SIG-M5 (cell line): Measurements from ENCODE around the gene MLC1.

ENCODE experiments used
- DNase-seq: peaks from one replicate; lab custom pipeline; 2025; lab: John Stamatoyannopoulos, UW

The MLC1 gene

GRCh38 chr22:50076646-50077535 lies 8.3 kb downstream of the MLC1 start:
- DNase-seq = no peak

GRCh38 chr22:50074551-50075530 lies 10.4 kb downstream of the MLC1 start:
- no peak for DNase-seq

GRCh38 chr22:50074056-50074455 lies 11.2 kb downstream of the MLC1 start:
- DNase-seq = no peak

GRCh38 chr22:50072714-50073538 lies 12.3 kb downstream of the MLC1 start:
- DNase-seq = no peak

- DNase-seq = no peak
These were observed 13.1 kb downstream of the MLC1 start for GRCh38 chr22:50072167-50072555.

- DNase-seq = no peak
These were observed 13.6 kb downstream of the MLC1 start for GRCh38 chr22:50071432-50072166.

- no peak for DNase-seq
These were observed 14.9 kb downstream of the MLC1 start for GRCh38 chr22:50070366-50070765.

- no peak for DNase-seq
These were observed 17.1 kb downstream of the MLC1 start for GRCh38 chr22:50068096-50068495.

GRCh38 chr22:50067244-50067643 lies 18.0 kb downstream of the MLC1 start:
- no peak for DNase-seq

- DNase-seq = no peak
These were observed 20.8 kb downstream of the MLC1 start for GRCh38 chr22:50064453-50064852.

GRCh38 chr22:50063589-50064393 lies 21.4 kb downstream of the MLC1 start:
- no peak for DNase-seq

- DNase-seq = no peak
These were observed 22.6 kb downstream of the MLC1 start for GRCh38 chr22:50062509-50063135.

GRCh38 chr22:50061824-50062355 lies 23.3 kb downstream of the MLC1 start:
- no peak for DNase-seq

GRCh38 chr22:50061141-50061823 lies 23.9 kb downstream of the MLC1 start:
- DNase-seq = no peak

GRCh38 chr22:50060441-50061140 lies 24.6 kb downstream of the MLC1 start:
- DNase-seq = no peak

GRCh38 chr22:50059881-50060262 lies 25.4 kb downstream of the MLC1 start:
- DNase-seq = no peak

GRCh38 chr22:50058906-50059880 lies 26.0 kb downstream of the MLC1 start:
- no peak for DNase-seq
